HCT116 (cell line): ENCODE measurements around the gene ZNF165. TPM values are rescaled to one million over a fixed set of nuclear protein-coding genes. Genes with fewer than 3 reads are reported as not detected.

Experiments
- ATAC-seq: fragments of 200-7000 bp; cut with Tn5 transposase; 2 replicates; pipeline ENCODE4 v1.9.1; 2020; ENCODE audit warnings: mild to moderate bottlenecking, moderate library complexity
- BruUV-seq: library from RNA; stranded (reverse); fragments of 400-500 nt; replicated peaks from 2 replicates; lab custom pipeline; 2021; lab: Mats Ljungman, UMichigan
- CTCF ChIA-PET: fragments of 300-600 bp; sonication (Branson Sonifier 250); formaldehyde crosslinking; loops from one replicate; lab custom pipeline; 2021; ENCODE audit warnings: antibody characterized with exemption; lab: Charles Lee
- POLR2A ChIA-PET: fragments of 300-600, 350-600 bp; sonication (Branson Sonifier 250); formaldehyde crosslinking; loops from one replicate; lab custom pipeline; 2021; ENCODE audit warnings: antibody characterized with exemption; lab: Charles Lee
- RAD21 ChIA-PET, 2 experiments: fragments of 300-600 bp; sonication (Branson Sonifier 250); formaldehyde crosslinking; loops; one replicate each; lab custom pipeline; 2023; ENCODE audit warnings: low total read pairs in 2 of 2; ENCODE audit not compliant: uncharacterized antibody in 2 of 2, unreplicated experiment in 2 of 2, low non-redundant PET in 1 of 2; lab: Charles Lee
- DNase-seq: peaks from one replicate; pipeline ENCODE4 v3.0.0-alpha.2; 2010; ENCODE audit warnings: low read depth, low spot score
- H2AFZ ChIP-seq: fragments of 200-600 bp; shearing (Covaris generic), sonication (generic); 2 replicates; pipeline ENCODE4 v1.6.1; 2017; ENCODE audit warnings: low read depth, mixed run types, mixed read lengths, antibody characterized with exemption, low read length; ENCODE audit not compliant: poor library complexity, severe bottlenecking
- H3K27ac ChIP-seq: 2 replicates; pipeline ENCODE4 v1.5.1; 2012; ENCODE audit warnings: low read depth, low read length
- H3K27me3 ChIP-seq: fragments of 200-600 bp; sonication (generic); 2 replicates; pipeline ENCODE4 v1.6.1; 2016; ENCODE audit warnings: mixed run types, low read length, mixed read lengths; ENCODE audit not compliant: insufficient read depth
- H3K36me3 ChIP-seq, 2 experiments: fragments of 200-500 bp in 1 of 2; fragments of 200-600 bp in 1 of 2; sonication (Bioruptor generic) in 1 of 2; sonication (generic) in 1 of 2; 2 replicates each; pipeline versions ENCODE4 v1.5.1 to v1.6.1; 2014 to 2016; ENCODE audit warnings: low read length in 2 of 2, inconsistent platforms in 1 of 2, mixed read lengths in 1 of 2, mixed run types in 1 of 2; ENCODE audit not compliant: insufficient read depth in 2 of 2, control insufficient read depth in 1 of 2
- H3K4me1 ChIP-seq, 2 experiments: fragments of 200-600 bp in 1 of 2; sonication (generic) in 1 of 2; 2 replicates each; pipeline versions ENCODE4 v1.5.1 to v1.6.1; 2012 to 2017; ENCODE audit warnings: low read length in 2 of 2, inconsistent platforms in 1 of 2, mild to moderate bottlenecking in 1 of 2, mixed read lengths in 1 of 2, mixed run types in 1 of 2, moderate library complexity in 1 of 2; ENCODE audit not compliant: insufficient read depth in 2 of 2, control insufficient read depth in 1 of 2
- H3K4me2 ChIP-seq: fragments of 200-600 bp; sonication (generic); 2 replicates; pipeline ENCODE4 v1.6.1; 2017; ENCODE audit warnings: mixed run types, low read length, mixed read lengths
- H3K4me3 ChIP-seq, 2 experiments: fragments of 200-600 bp in 1 of 2; sonication (generic) in 1 of 2; replicated peaks in 1 of 2; 2 replicates each; pipeline ENCODE4 v1.5.1; 2011 to 2016; ENCODE audit warnings: low read length in 2 of 2, control low read depth in 1 of 2, low read depth in 1 of 2, mild to moderate bottlenecking in 1 of 2, mixed read lengths in 1 of 2, mixed run types in 1 of 2
- H3K79me2 ChIP-seq: fragments of 200-600 bp; sonication (generic); 2 replicates; pipeline ENCODE4 v1.6.1; 2017; ENCODE audit warnings: mild to moderate bottlenecking, mixed run types, low read length, moderate library complexity, mixed read lengths; ENCODE audit not compliant: insufficient read depth
- H3K9ac ChIP-seq: fragments of 200-600 bp; sonication (generic); 2 replicates; pipeline ENCODE4 v1.6.1; 2016; ENCODE audit warnings: low read length, mixed read lengths
- H3K9me2 ChIP-seq: fragments of 200-600 bp; sonication (generic), shearing (Covaris generic); 2 replicates; pipeline ENCODE4 v1.6.1; 2017; ENCODE audit warnings: mixed run types, mild to moderate bottlenecking, moderate library complexity; ENCODE audit not compliant: insufficient read depth
- H3K9me3 ChIP-seq, 2 experiments: fragments of 200-500 bp in 1 of 2; fragments of 200-600 bp in 1 of 2; sonication (Bioruptor generic) in 1 of 2; sonication (generic) in 1 of 2; 2 replicates each; pipeline ENCODE4 v1.6.1; 2014 to 2017; ENCODE audit warnings: low read length in 2 of 2, mixed read lengths in 2 of 2, inconsistent platforms in 1 of 2, low read depth in 1 of 2, mild to moderate bottlenecking in 1 of 2, mixed run types in 1 of 2, moderate library complexity in 1 of 2; ENCODE audit not compliant: control insufficient read depth in 1 of 2, insufficient read depth in 1 of 2
- H4K20me1 ChIP-seq: fragments of 200-600 bp; sonication (generic), shearing (Covaris generic); 2 replicates; pipeline ENCODE4 v1.6.1; 2017; ENCODE audit warnings: mixed run types, mild to moderate bottlenecking, moderate library complexity; ENCODE audit not compliant: insufficient read depth
- ATF3 ChIP-seq: IDR thresholded peaks from 2 replicates; pipeline ENCODE4 v1.6.1; 2012
- CBX3 ChIP-seq: IDR thresholded peaks from 2 replicates; pipeline ENCODE4 v1.6.1; 2012; ENCODE audit warnings: low read depth
- CEBPB ChIP-seq: IDR thresholded peaks from 2 replicates; pipeline ENCODE4 v1.6.1; 2012; ENCODE audit warnings: low read depth
- ELF1 ChIP-seq: IDR thresholded peaks from 2 replicates; pipeline ENCODE4 v1.6.1; 2012; ENCODE audit warnings: low read depth, borderline replicate concordance
- MAX ChIP-seq: IDR thresholded peaks from 2 replicates; pipeline ENCODE4 v1.6.1; 2012
- POLR2A ChIP-seq: IDR thresholded peaks from 2 replicates; pipeline ENCODE4 v1.7.0; 2011; ENCODE audit warnings: borderline replicate concordance; ENCODE audit not compliant: insufficient read depth, insufficient read length; ENCODE audit errors: extremely low read depth
- POLR2AphosphoS5 ChIP-seq: IDR thresholded peaks from 2 replicates; pipeline ENCODE4 v1.6.1; 2011; ENCODE audit warnings: mild to moderate bottlenecking, low read depth, low read length, moderate library complexity
- RAD21 ChIP-seq: IDR thresholded peaks from 2 replicates; pipeline ENCODE4 v1.6.1; 2012; ENCODE audit warnings: low read depth, mild to moderate bottlenecking
- SIN3A ChIP-seq: IDR thresholded peaks from 2 replicates; pipeline ENCODE4 v1.6.1; 2012; ENCODE audit warnings: low read depth
- SP1 ChIP-seq: IDR thresholded peaks from 2 replicates; pipeline ENCODE4 v1.6.1; 2012; ENCODE audit warnings: low read depth
- YY1 ChIP-seq: IDR thresholded peaks from 2 replicates; pipeline ENCODE4 v1.6.1; 2011; ENCODE audit warnings: low read length, low read depth, moderate library complexity, mild to moderate bottlenecking; ENCODE audit not compliant: insufficient replicate concordance; ENCODE audit errors: extremely low read depth
- ZFX ChIP-seq: fragments of 450-650 bp; IDR thresholded peaks from 2 replicates; pipeline ENCODE4 v1.6.1; 2017
- intact Hi-C: fragments of 100-400 bp; cut with micrococcal nuclease; formaldehyde crosslinking; loops from 2 replicates; pipeline ENCODE4 v1.10.0; 2022
- total RNA-seq: library from RNA; stranded (reverse); gene quantifications from one replicate; pipeline ENCODE4 v1.2.1, GENCODE V29; 2021; ENCODE audit not compliant: unreplicated experiment

The ZNF165 gene
- total RNA-seq, 1 experiment from 2014 or later, result 11.2 TPM

DNA sequence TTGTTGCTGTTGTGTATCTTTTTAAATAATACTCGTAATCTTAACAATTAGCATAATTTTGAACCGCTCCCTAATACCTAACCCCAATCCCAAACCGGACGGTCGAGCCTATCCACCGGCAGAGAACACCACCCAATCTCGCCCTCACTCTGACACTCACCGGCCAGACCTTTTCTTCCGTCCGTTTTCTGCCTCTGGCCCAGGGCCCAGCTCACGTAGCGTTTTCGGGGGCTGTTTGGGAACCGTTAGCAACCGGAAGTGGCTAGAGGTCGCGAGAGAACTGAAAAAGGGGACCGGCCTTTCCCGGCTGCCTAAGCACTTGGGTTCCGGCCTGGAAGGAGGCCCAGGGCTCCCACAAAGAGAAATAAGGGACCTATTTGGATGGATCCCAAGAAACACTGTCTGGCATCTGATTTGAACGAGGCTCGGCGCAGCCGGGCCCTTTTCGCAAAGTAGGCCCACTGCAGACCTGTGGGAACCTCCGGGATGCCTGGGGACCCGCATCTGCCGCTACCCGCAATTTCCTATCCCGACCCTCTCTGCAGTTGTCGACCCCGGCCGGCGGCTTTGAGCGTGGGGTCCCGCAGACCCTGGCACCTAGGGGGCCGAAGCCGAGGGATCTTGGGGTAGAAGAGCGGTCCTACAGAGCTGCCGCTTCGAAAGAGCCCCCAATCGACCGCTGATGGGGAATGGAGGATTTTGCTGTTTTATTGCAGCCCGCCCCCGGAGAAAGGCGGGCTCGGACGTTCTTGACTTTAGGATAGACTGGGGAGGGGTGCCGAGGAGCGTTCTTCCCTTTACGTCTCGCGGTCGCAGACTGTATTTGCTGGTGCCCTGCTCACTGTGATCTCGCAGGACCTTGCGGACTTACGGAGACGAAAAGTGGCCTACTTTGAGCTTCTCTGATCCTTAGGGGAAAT is 56.5 kb downstream of the ZNF165 start:
- peak overlapping the region; percentile 50 for H3K27ac ChIP-seq
- peak overlapping the region; percentile 82 for H2AFZ ChIP-seq
- no TSS peak for BruUV-seq
- peaks cover 10 to 19% of the 10 kb centered on the region in 2 experiments for H3K4me1 ChIP-seq
- POLR2A ChIA-PET, result interaction anchor here (1.0 to 1.2 kb wide), 2 partner anchors 13 to 244 kb away, joined by 3 to 4 read pairs; partner anchors contain the start of gene ZSCAN16
- H3K4me3 ChIP-seq, result peak overlapping the region; percentile 90 to 93
- H3K9me3 ChIP-seq, result no peaks in the 10 kb centered on the region
- peak; percentile 54 for TF ChIP-seq ZFX
- peak; percentile 79 for TF ChIP-seq POLR2AphosphoS5
- no peak for TF ChIP-seq ATF3
- no peak for TF ChIP-seq MAX
- TF ChIP-seq POLR2A, result peak; percentile 44
- TF ChIP-seq CBX3, result peak; percentile 79; the same call in 1 of the 2 replicates
- TF ChIP-seq YY1, result peak; percentile 55
- TF ChIP-seq RAD21, result peak; percentile 25; the same call in 1 of the 2 replicates
- peak; percentile 44; the same call in 1 of the 2 replicates for TF ChIP-seq SP1
- TF ChIP-seq CEBPB, result no peak
- TF ChIP-seq SIN3A, result peak; percentile 93
- peak; percentile 46 for TF ChIP-seq ELF1
- RAD21 ChIA-PET, result no interaction called here
- ATAC-seq (peak; percentile 66), DNase-seq (peak; percentile 78)
- CTCF ChIA-PET, result no interaction called here
- no peaks in the 10 kb centered on the region for H4K20me1 ChIP-seq
- no peaks in the 10 kb centered on the region for H3K9me2 ChIP-seq
- H3K9ac ChIP-seq, result peak overlapping the region; percentile 71
- intact Hi-C loops, result loop anchor here (1.0 kb wide), 1 partner anchor 115 kb away; the partner anchor contains the start of gene ZKSCAN4
- no peaks in the 10 kb centered on the region for H3K27me3 ChIP-seq
- peak overlapping the region; percentile 80 for H3K4me2 ChIP-seq
- H3K79me2 ChIP-seq, result peaks cover 49% of the 10 kb centered on the region
- 0 out of 4 replicates have a peak, but pooled peaks cover 0 to 8% of the 10 kb centered on the region in 2 experiments for H3K36me3 ChIP-seq
